Mucosa of gallbladder (tissue), 1 donor: Measurements from ENCODE around the gene MAP2K7. TPM values are rescaled to one million over a fixed set of nuclear protein-coding genes. Genes with fewer than 3 reads are reported as not detected.
"Not testable (repeated sequence)": the region's sequence is repeated elsewhere in the genome, so short reads cannot be mapped to it uniquely, and the experiment has no call there.

Experiments
- DNase-seq: peaks from one replicate; pipeline ENCODE4 v3.0.0-alpha.2; 2020; ENCODE audit warnings: low spot score
- total RNA-seq: library from RNA; stranded (reverse); gene quantifications from one replicate; pipeline ENCODE4 v1.2.1, GENCODE V29; 2021
- donor health status: DM: no; HTN: no; CAD: no.

The MAP2K7 gene
- total RNA-seq, 1 donor from 2014 or later: 39.1 TPM

DNA sequence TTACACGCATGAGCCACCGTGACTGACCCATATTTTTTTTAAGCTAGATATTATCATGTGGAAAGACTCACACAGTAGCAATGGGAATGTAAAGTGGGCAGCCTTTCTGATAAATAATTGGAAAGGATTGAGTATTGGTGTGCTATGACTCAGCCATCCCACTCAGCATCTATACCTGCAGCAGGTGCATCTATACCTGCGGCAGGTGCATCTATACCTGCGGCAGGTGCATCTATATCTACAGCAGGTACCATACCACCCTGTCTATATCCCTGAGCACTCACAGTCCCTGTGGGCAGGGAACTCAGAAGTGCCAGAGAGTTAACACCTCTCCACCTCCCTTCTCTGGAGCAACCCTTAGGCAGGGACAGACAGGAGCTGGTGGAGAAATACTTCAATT lies 20.6 kb upstream of the MAP2K7 start:
- DNase-seq: no peak

GRCh38 chr19:7883796-7884570 lies 19.7 kb upstream of the MAP2K7 start:
- DNase-seq: no peak

GRCh38 chr19:7885818-7886217 lies 17.9 kb upstream of the MAP2K7 start:
- DNase-seq: no peak

GRCh38 chr19:7887408-7888144 lies 16.1 kb upstream of the MAP2K7 start:
- no peak for DNase-seq

DNA sequence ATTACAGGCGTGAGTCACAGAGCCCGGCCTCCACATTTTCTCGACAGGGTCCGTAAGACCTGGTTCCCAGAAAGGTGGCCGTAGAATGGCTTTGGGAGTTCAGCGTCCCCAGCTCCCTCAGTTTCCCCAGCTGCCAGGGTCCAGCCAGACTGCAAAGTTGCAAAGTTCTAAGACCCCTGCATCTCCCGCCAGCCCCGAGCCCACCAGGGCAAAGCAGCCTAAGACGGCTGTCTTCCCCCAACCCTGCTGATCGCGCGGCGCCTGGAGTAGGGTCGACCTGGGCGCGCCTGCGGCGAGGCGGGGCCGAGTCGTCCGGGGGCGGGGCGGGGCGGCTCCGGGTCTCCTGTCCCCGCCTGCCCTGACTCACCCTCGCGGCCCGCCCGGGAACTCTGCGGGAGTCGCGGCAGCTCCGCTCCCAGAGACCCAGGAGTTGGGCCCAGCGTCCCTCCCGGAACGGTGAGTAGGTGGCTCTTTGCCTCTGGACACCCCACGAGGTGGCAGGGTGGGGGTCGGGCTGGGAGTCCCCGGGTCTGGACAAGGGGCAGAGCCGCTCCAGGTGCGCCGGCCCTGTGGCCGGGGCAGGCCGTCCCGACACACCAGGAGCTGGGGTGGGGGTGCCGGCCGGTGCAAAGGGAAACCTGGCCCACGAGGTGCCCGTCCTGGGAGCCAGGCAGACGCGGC lies 15.4 kb upstream of the MAP2K7 start, which contains the start of gene LRRC8E:
Gene LRRC8E, plus strand, starts transcription at position 366 of the 681 bp plus-strand sequence. CDS start 7,094 bp downstream, outside the sequence.
- DNase-seq: no peak

DNA sequence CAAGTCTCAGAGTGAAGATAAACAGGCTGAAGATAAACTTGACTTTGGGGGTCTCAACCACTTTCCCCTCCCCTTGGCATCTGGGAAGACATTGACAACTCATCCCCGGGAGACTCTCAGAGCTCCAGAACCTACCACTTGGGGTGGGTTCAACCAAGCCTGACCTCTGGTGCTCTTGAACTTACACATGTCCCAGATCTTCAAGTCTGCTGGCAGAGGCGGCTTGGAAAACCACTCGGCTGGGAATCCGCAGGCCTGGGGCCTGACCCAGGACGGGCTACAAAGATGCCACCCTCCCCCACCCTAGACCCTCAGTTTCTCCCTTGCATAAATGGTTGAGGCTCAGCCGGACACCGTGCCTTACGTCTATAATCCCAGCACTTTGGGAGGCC lies 14.9 kb upstream of the MAP2K7 start:
- DNase-seq: no peak

DNA sequence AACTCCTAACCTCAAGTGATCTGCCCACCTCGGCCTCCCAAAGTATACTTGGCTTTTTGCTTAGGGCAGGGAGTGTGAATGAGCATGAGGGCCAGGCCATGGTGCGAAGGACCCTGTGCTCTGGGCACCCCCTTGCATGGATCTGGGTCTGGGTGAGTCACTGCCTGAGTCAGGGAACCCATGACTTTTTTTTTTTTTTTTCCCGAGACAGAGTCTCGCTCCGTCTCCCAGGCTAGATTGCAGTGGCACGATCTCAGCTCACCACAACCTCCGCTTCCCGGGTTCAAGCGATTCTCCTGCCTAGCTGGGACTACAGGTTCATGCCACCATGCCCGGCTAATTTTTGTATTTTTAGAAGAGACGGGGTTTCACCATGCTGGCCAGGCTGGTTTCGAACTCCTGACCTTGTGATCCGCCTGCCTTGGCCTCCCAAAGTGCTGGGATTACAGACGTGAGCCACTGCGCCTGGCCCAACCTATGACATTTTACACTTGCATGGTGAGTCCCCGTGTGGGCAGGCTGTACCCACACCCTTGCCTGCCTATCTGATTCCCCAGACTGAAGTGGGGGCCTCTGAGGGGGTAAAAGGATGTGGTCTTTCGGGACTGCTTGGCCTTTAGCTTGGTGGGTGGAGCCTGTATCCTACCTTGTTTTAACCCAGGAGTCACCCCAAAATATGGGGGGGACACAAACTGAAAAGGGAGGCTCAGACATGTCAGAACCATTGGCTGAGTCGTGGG lies 10.1 kb upstream of the MAP2K7 start:
- DNase-seq: not testable (repeated sequence)

DNA sequence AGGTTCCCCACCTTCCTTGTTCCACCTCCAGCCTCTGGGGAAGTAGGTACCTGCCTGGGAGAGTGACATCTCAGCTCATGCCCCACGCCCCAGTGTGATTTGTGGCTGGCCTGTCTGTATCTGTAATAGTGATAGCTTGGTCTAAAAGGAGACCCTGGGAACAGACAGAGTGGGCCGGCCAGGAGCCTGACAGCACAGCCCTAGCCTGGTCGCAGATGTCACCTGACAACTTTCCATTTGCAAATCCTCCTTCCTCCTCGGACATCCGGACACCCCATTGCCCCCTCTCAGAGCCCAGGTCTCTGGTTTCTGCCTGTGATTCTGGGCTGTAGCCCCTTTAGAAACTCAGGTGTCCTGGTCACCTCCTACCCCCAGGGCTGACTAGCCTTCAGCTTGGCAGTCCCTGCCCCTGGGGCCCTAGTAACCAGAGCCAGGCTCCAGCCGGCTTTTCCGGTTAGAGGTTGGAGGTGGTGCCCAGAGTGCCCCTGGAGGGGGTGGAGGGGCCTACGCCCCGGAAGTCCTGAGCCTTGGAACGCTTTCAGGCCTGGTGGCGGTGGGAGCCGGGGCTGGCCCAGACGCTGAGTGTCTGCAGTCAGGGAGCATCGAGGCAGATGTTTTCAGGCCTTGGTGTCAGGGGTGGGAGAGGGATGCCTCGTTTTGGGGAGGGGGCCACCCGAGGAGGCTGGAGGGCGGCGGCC lies 8.9 kb upstream of the MAP2K7 start:
- no peak for DNase-seq

- no peak for DNase-seq
These were observed 8.1 kb upstream of the MAP2K7 start for GRCh38 chr19:7895565-7895964.

GRCh38 chr19:7897292-7897691 lies 6.4 kb upstream of the MAP2K7 start:
- DNase-seq: no peak

- no peak for DNase-seq
These were observed 4.7 kb upstream of the MAP2K7 start for GRCh38 chr19:7898967-7899366.

GRCh38 chr19:7899751-7900378 lies 3.8 kb upstream of the MAP2K7 start:
- no peak for DNase-seq

GRCh38 chr19:7900401-7900870 lies 3.2 kb upstream of the MAP2K7 start:
- no peak for DNase-seq

DNA sequence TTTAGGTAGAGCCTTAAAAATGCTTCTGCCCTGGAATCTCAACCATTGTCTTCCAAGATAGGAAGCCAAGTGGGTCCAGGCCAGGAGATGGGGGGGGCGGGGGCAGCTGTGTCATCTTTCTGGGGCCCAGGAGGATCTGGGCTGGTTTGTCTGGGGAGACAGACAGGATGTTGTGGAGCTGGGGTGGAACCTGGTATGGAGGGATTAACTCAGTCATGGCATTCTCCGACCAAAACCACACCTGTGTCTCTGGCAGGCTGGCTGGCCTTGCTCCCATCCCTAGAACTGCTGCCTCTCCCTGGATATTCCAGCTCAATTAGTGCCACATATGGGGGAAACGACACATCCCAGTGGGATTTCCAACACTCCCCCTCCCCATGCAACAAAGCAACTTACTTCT lies 2.7 kb upstream of the MAP2K7 start:
- DNase-seq: no peak

DNA sequence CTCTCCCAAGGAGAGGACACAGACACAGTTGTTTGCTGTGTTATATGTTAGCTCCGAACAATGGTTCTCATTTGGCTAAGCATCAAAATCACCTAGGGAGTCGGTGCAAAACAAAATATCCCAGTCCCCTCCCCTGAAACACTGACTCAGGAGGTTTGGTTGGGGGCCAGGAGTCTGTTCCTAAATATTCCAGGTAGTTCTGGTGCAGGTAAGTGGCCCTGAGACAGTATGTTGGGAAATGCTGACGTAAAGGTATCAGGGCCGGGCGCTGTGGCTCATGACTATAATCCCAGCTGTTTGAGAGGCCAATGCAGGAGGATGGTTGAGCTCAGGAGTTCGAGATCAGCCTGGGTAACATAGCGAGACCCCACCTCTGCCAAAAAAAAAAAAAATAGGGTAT lies 2.3 kb upstream of the MAP2K7 start:
- DNase-seq: no peak

DNA sequence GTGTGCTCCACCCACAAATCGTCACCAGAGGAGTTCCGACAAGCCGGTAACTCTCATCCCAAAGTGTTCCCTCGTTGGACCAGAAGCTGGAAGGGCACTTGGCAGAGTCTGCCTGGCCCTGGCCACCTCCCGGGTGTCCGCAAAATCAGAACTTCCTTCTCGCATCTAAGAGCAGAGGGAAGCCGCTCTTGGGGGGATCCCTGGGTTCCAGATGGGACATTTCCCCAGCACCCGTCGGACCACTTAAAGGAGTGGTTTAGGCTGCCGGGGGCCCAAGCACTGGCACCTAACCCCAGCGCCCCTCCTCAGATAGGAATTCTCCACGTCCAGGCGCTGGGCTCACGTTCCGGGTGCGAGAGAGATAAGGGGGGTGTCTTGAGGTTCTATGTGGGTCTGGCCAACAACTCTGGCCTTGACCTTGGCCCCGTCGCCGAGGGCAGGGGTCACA lies 857 bp upstream of the MAP2K7 start:
- DNase-seq: no peak

DNA sequence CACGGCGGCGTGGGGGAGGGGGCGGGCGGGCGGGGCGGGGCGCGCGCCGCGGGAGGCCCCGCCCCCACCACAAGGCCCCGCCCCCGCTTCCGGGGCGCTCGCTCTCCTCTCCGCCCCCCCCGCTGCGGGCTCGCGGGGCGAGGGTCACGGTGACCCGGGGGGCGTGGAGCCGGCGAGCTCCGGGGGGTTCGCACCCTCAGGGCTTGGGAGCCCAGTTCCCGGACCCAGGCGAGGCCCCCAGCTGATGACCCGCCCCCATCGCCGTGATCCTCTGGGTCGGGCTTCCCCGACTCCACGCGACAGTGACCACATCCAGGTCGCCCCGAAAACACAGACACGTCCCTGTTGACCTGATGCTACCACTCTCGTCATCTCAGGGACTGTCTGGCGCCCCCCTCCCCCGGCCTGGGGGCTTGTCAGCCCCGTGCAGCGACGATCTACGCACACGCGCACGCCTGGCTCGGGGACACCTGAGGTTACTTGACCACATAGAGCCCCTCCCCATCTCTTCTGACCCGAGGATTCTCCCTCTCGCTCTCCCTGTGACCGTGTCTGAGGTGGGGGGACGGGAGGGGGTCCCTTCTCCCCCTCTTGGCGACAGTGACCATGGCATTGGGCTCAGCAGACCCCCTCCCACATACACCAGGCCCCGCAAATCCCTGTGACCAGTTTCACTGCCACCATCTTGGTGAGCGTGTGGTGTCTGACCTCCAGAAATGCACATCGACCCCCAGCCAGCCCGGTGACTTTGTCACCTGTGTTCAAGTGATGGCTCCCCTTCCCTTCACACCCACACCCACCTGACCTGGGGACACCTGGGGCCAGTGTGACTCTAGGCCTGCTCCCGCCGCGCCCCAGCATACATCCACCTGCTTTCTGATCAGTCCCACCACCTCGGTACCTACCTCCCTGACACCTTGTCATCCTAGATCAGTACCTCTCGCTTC lies 670 bp downstream of the MAP2K7 start:
- peak; percentile 43 for DNase-seq

DNA sequence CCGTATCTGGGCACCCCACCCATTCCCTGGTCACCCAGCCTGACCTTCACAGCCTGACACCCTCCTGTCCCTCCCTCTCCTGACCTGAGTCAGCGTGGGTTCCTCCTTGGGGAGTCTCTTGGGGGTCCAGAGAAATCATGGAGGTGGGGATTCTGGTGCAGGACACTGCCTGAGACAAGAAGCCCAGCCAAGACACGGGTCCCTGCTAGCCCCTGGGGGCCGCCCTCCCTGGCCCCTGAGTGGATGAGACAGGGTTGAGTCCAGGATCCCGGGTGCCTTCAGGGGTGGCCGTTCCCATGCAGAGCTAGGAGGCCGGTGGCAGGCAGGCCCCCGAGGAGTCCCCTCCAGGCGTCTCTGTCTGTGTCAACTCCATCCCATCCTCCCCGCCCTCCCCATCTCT lies 1.6 kb downstream of the MAP2K7 start:
- DNase-seq: no peak

- DNase-seq: no peak
These were observed 2.2 kb downstream of the MAP2K7 start for GRCh38 chr19:7905859-7906258.
